ENCODE data around the gene GDPGP1.
"Not testable (repeated sequence)": the region's sequence is repeated elsewhere in the genome, so short reads cannot be mapped to it uniquely, and the experiment has no call there.

GDPGP1 gene

GRCh38 chr15:90291679-90292356, 57.8 kb downstream of the GDPGP1 start:
- Histone ChIP-seq H3K9me2 (ENCODE audit: low read depth, low read length) (no peaks in the 10 kb centered on the region), H3K27me3 (ENCODE audit: insufficient read depth, low read length) (no peaks in the 10 kb centered on the region), H3K27ac (ENCODE audit: low read depth, low read length, poor library complexity, severe bottlenecking) (no peak overlapping the region), H3K9ac (ENCODE audit: low read length) (no peak overlapping the region), H3F3A (ENCODE audit: insufficient read depth, low read length) (no peaks in the 10 kb centered on the region), H3K4me2 (ENCODE audit: low read length) (peak overlapping the region; percentile 53; the same call in 1 of the 2 replicates), H3K4me3 (ENCODE audit: low read depth, low read length, poor library complexity, severe bottlenecking) (no peak overlapping the region), H3K4me1 (ENCODE audit: insufficient read depth, low read length, severe bottlenecking) (peaks cover 10% of the 10 kb centered on the region), H2AFZ (ENCODE audit: low read length) (no peak overlapping the region), H4K20me1 (ENCODE audit: insufficient read depth, low read length) (no peaks in the 10 kb centered on the region), H3K36me3 (ENCODE audit: insufficient read depth, low read length) (no peaks in the 10 kb centered on the region), H3K9me3 (ENCODE audit: low read length) (no peaks in the 10 kb centered on the region), H3K79me2 (ENCODE audit: insufficient read depth, low read length) (no peaks in the 10 kb centered on the region)
- TF ChIP-seq, protein P1, sequence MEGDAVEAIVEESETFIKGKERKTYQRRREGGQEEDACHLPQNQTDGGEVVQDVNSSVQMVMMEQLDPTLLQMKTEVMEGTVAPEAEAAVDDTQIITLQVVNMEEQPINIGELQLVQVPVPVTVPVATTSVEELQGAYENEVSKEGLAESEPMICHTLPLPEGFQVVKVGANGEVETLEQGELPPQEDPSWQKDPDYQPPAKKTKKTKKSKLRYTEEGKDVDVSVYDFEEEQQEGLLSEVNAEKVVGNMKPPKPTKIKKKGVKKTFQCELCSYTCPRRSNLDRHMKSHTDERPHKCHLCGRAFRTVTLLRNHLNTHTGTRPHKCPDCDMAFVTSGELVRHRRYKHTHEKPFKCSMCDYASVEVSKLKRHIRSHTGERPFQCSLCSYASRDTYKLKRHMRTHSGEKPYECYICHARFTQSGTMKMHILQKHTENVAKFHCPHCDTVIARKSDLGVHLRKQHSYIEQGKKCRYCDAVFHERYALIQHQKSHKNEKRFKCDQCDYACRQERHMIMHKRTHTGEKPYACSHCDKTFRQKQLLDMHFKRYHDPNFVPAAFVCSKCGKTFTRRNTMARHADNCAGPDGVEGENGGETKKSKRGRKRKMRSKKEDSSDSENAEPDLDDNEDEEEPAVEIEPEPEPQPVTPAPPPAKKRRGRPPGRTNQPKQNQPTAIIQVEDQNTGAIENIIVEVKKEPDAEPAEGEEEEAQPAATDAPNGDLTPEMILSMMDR (IDR thresholded peaks at IDR 0.05; ENCODE audit: low read length): no peak
- TF ChIP-seq EZH2 (IDR thresholded peaks at IDR 0.05; ENCODE audit: borderline replicate concordance, low read length): no peak

DNA sequence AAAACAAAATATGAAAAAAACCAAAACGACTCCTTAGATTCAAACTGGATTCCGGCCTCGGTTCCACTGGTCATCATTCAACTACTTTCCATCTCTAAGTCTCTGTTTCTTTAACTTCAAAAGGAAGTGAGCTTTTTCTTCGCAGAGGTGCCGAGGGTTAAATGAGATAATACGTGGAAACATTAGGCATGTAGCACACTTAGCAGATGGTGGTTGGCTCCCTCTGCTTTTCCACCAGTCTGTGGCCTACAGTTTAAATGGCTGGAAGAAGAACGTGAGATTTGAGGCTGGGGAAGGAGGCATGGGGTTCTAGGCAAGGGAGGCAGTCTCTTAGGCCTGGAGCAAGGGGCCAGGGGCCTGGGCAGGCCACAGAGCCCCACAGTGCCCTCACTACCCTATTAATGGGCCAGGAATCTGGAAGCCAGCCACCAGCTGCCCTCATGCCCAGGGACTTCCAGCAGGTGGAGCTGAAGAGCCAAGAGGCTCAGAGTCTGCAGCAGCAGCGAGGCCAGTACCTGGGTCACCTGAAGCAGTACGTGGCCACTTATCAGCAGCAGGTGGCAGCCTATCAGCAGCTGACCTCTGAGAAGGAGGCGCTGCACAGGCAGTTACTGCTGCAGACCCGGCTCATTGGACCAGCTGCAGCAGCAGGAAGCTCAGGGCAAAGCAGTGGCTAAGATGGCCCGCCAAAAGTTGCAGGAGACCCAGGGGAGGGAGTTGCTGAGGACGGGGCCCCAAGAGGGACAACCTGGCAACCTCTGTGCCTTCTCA, 59.2 kb downstream of the GDPGP1 start:
- not testable (repeated sequence) for H3K4me2 ChIP-seq (ENCODE audit: low read length); H4K20me1 ChIP-seq (ENCODE audit: insufficient read depth, low read length); H3K9ac ChIP-seq (ENCODE audit: low read length); H3F3A ChIP-seq (ENCODE audit: insufficient read depth, low read length); H3K4me3 ChIP-seq (ENCODE audit: low read depth, low read length, poor library complexity, severe bottlenecking); H3K79me2 ChIP-seq (ENCODE audit: insufficient read depth, low read length); H3K9me2 ChIP-seq (ENCODE audit: low read depth, low read length); H3K27ac ChIP-seq (ENCODE audit: low read depth, low read length, poor library complexity, severe bottlenecking); H3K36me3 ChIP-seq (ENCODE audit: insufficient read depth, low read length); H3K27me3 ChIP-seq (ENCODE audit: insufficient read depth, low read length); H2AFZ ChIP-seq (ENCODE audit: low read length); H3K9me3 ChIP-seq (ENCODE audit: low read length)
- H3K4me1 ChIP-seq (ENCODE audit: insufficient read depth, low read length, severe bottlenecking): peaks cover 10% of the 10 kb centered on the region
- TF ChIP-seq, protein P1 (IDR thresholded peaks at IDR 0.05; ENCODE audit: low read length): peak; percentile 76

- Histone ChIP-seq H3K9ac (ENCODE audit: low read length) (no peak overlapping the region), H3K9me3 (ENCODE audit: low read length) (no peaks in the 10 kb centered on the region), H2AFZ (ENCODE audit: low read length) (no peak overlapping the region), H3K9me2 (ENCODE audit: low read depth, low read length) (no peaks in the 10 kb centered on the region), H3K4me3 (ENCODE audit: low read depth, low read length, poor library complexity, severe bottlenecking) (no peak overlapping the region), H3K4me2 (ENCODE audit: low read length) (no peak overlapping the region), H3K27ac (ENCODE audit: low read depth, low read length, poor library complexity, severe bottlenecking) (no peak overlapping the region), H3K27me3 (ENCODE audit: insufficient read depth, low read length) (no peaks in the 10 kb centered on the region), H3K79me2 (ENCODE audit: insufficient read depth, low read length) (no peaks in the 10 kb centered on the region), H3K36me3 (ENCODE audit: insufficient read depth, low read length) (no peaks in the 10 kb centered on the region), H3F3A (ENCODE audit: insufficient read depth, low read length) (no peaks in the 10 kb centered on the region), H4K20me1 (ENCODE audit: insufficient read depth, low read length) (no peaks in the 10 kb centered on the region), H3K4me1 (ENCODE audit: insufficient read depth, low read length, severe bottlenecking) (peaks cover 10% of the 10 kb centered on the region)
- TF ChIP-seq, protein P1 (IDR thresholded peaks at IDR 0.05; ENCODE audit: low read length): no peak
- TF ChIP-seq EZH2 (IDR thresholded peaks at IDR 0.05; ENCODE audit: borderline replicate concordance, low read length): no peak
Measured at GRCh38 chr15:90294159-90294558, 60.1 kb downstream of the GDPGP1 start.

Data from OCI-LY1 (cell line).